HepG2 (cell line): ENCODE results near the gene HBG1. TPM values are rescaled to one million over a fixed set of nuclear protein-coding genes. Genes with fewer than 3 reads are reported as not detected.

Source experiments
- CHCHD3 ChIP-seq: sonication (generic); formaldehyde crosslinking; IDR thresholded peaks from 2 replicates; pipeline ENCODE4 v1.8.0; 2022; ENCODE audit warnings: mild to moderate bottlenecking, missing genetic modification reagents, moderate library complexity
- HMG20A ChIP-seq: IDR thresholded peaks from 2 replicates; pipeline ENCODE4 v1.6.1; 2016; ENCODE audit warnings: borderline replicate concordance
- SOX6 ChIP-seq, 2 experiments: fragments of 450-650 bp in 1 of 2; sonication (generic) in 1 of 2; formaldehyde crosslinking in 1 of 2; IDR thresholded peaks; 2 replicates each; pipeline versions ENCODE4 v1.4.0 to v1.6.1; 2017 to 2020; ENCODE audit warnings: antibody characterized with exemption in 1 of 2, mild to moderate bottlenecking in 1 of 2, missing genetic modification reagents in 1 of 2
- TBL1XR1 ChIP-seq: fragments of 150-350 bp; IDR thresholded peaks from 2 replicates; pipeline ENCODE4 v1.6.1; 2014; ENCODE audit warnings: borderline replicate concordance, low read length; ENCODE audit not compliant: partially characterized antibody
- XBP1 ChIP-seq: sonication (generic); formaldehyde crosslinking; IDR thresholded peaks from 2 replicates; pipeline ENCODE4 v1.5.0; 2020; ENCODE audit warnings: missing genetic modification reagents
- ZBTB42 ChIP-seq: sonication (generic); formaldehyde crosslinking; IDR thresholded peaks from 2 replicates; pipeline ENCODE4 v1.5.0; 2020; ENCODE audit warnings: mild to moderate bottlenecking, missing genetic modification reagents
- ZC3H4 ChIP-seq: sonication (generic); formaldehyde crosslinking; IDR thresholded peaks from 2 replicates; pipeline ENCODE4 v1.4.0; 2020; ENCODE audit warnings: missing genetic modification reagents, borderline replicate concordance
- ZNF235 ChIP-seq: sonication (generic); formaldehyde crosslinking; IDR thresholded peaks from 2 replicates; pipeline ENCODE4 v1.8.1; 2023; ENCODE audit warnings: mild to moderate bottlenecking, missing genetic modification reagents, borderline replicate concordance
- ZNF878 ChIP-seq: sonication (generic); formaldehyde crosslinking; IDR thresholded peaks from 2 replicates; pipeline ENCODE4 v1.8.1; 2023; ENCODE audit warnings: mild to moderate bottlenecking, missing genetic modification reagents, moderate library complexity
- polyA plus RNA-seq, 8 experiments: library from polyadenylated mRNA; depleted of rRNA in 3 of 8; stranded (reverse) in 7 of 8; unstranded in 1 of 8; fragments of >200 nt; fragmentation: Illumina TruSeq in 4 of 8; extraction: Trizol in 4 of 8; gene quantifications; 2 replicates each; pipeline versions ENCODE4 v1.2.1 to v1.2.3, GENCODE V29; 2011 to 2016; ENCODE audit warnings: low read depth in 4 of 8, missing spikeins in 1 of 8, mixed read lengths in 1 of 8; ENCODE audit not compliant: insufficient read depth in 1 of 8
- total RNA-seq, 5 experiments: library from RNA; depleted of rRNA; stranded (reverse); fragments of >200 nt; fragmentation: Illumina TruSeq; extraction: Trizol; gene quantifications; 2 replicates each; pipeline ENCODE4 v1.2.3, GENCODE V29; 2016; ENCODE audit warnings: low read depth in 1 of 5
- TF ChIP-seq, protein P1 (sequence below): sonication (generic); formaldehyde crosslinking; IDR thresholded peaks from 2 replicates; pipeline ENCODE4; 2020; ENCODE audit warnings: missing genetic modification reagents, mild to moderate bottlenecking, borderline replicate concordance
- TF ChIP-seq, protein P2 (sequence below): sonication (generic); formaldehyde crosslinking; IDR thresholded peaks from 2 replicates; pipeline ENCODE4 v1.4.0; 2020; ENCODE audit warnings: missing genetic modification reagents

Gene HBG1
- total and polyA plus RNA-seq, 2 of the 13 experiments (the other 11 are each of a cell fraction or from before 2014, with no cell fraction given): not detected

DNA sequence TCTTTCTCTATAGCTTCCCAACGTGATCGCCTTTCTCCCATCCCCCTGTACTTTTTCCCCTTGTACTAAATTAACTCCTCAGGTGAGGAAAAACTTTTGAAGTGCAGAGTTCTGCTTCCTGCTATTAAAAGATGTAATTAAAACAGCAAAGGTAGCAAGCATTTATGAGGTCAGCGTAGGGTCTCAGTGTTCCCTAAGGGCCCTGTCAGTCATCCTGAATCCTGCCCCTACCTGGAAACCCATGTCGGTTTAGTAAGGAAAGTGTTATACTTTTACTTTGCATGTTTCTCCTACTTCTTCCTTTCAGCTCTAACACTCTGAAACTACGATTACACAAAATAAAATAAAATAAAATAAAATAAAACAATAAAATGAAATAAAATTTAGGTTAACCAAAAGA, 21.5 kb downstream of the HBG1 start (continued):
- TF ChIP-seq, protein P1, sequence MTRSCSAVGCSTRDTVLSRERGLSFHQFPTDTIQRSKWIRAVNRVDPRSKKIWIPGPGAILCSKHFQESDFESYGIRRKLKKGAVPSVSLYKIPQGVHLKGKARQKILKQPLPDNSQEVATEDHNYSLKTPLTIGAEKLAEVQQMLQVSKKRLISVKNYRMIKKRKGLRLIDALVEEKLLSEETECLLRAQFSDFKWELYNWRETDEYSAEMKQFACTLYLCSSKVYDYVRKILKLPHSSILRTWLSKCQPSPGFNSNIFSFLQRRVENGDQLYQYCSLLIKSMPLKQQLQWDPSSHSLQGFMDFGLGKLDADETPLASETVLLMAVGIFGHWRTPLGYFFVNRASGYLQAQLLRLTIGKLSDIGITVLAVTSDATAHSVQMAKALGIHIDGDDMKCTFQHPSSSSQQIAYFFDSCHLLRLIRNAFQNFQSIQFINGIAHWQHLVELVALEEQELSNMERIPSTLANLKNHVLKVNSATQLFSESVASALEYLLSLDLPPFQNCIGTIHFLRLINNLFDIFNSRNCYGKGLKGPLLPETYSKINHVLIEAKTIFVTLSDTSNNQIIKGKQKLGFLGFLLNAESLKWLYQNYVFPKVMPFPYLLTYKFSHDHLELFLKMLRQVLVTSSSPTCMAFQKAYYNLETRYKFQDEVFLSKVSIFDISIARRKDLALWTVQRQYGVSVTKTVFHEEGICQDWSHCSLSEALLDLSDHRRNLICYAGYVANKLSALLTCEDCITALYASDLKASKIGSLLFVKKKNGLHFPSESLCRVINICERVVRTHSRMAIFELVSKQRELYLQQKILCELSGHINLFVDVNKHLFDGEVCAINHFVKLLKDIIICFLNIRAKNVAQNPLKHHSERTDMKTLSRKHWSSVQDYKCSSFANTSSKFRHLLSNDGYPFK (CRISPR knock-in tag): no peak
- no peak for TF ChIP-seq CHCHD3 (CRISPR knock-in tag)
- no peak for TF ChIP-seq ZNF878 (CRISPR knock-in tag)
- no peak for TF ChIP-seq XBP1 (CRISPR knock-in tag)
- no peak for TF ChIP-seq ZNF235
- no peak for TF ChIP-seq HMG20A
- no peak for TF ChIP-seq ZC3H4 (CRISPR knock-in tag)
- TF ChIP-seq SOX6 (IDR thresholded peaks at IDR 0.05): no peak
- no peak for TF ChIP-seq SOX6 (CRISPR knock-in tag; IDR thresholded peaks at IDR 0.05)
- TF ChIP-seq, protein P2, sequence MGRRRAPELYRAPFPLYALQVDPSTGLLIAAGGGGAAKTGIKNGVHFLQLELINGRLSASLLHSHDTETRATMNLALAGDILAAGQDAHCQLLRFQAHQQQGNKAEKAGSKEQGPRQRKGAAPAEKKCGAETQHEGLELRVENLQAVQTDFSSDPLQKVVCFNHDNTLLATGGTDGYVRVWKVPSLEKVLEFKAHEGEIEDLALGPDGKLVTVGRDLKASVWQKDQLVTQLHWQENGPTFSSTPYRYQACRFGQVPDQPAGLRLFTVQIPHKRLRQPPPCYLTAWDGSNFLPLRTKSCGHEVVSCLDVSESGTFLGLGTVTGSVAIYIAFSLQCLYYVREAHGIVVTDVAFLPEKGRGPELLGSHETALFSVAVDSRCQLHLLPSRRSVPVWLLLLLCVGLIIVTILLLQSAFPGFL (CRISPR knock-in tag): no peak
- no peak for TF ChIP-seq ZBTB42 (CRISPR knock-in tag)
- no peak for TF ChIP-seq TBL1XR1
